K562 (cell line): ENCODE data around the gene R3HDM2. TPM values are rescaled to one million over a fixed set of nuclear protein-coding genes. Genes with fewer than 3 reads are reported as not detected.

Source experiments
- ATAC-seq: fragments of 200-7000 bp; cut with Tn5 transposase; 3 replicates; pipeline ENCODE4 v1.9.1; 2020; ENCODE audit warnings: moderate library complexity
- BruUV-seq: library from RNA; stranded (reverse); fragments of 400-500 nt; replicated peaks from 2 replicates; lab custom pipeline; 2021; lab: Mats Ljungman, UMichigan
- CTCF ChIA-PET: fragments of 300-600 bp; formaldehyde crosslinking; extraction: SDS; loops from one replicate; lab custom pipeline; 2021; ENCODE audit warnings: low intra/inter-chr PET ratio; lab: Yijun Ruan, JAX
- POLR2A ChIA-PET: fragments of 300-600, 350-650 bp; sonication (Branson Sonifier 250); formaldehyde crosslinking; extraction: SDS; loops from one replicate; lab custom pipeline; 2021; ENCODE audit warnings: antibody characterized with exemption, inconsistent platforms; lab: Yijun Ruan, JAX
- DNase-seq, 4 experiments: peaks; one replicate each; pipeline versions ENCODE4 v3.0.0 to v3.0.0-alpha.2; 2011 to 2018; ENCODE audit warnings: low spot score in 3 of 4, mixed read lengths in 3 of 4; ENCODE audit errors: extremely low read depth in 1 of 4
- FAIRE-seq: peaks from 2 replicates; lab custom pipeline; 2011; peaks lifted over from hg19 to GRCh38; lab: Jason Lieb, UNC
- H2AFZ ChIP-seq: 2 replicates; pipeline ENCODE4 v1.6.0; 2011; ENCODE audit warnings: low read depth, low read length, control low read depth, inconsistent platforms
- H3K27ac ChIP-seq: fragments of 200-600 bp; 3 replicates; pipeline ENCODE4 v1.8.0; 2011; ENCODE audit warnings: low read depth, mild to moderate bottlenecking, control low read depth, inconsistent platforms, low read length, moderate library complexity, mixed read lengths; ENCODE audit errors: extremely low read depth
- H3K27me3 ChIP-seq, 2 experiments: fragments of 300-600 bp in 1 of 2; 2 replicates in 1 of 2; 3 replicates in 1 of 2; pipeline versions ENCODE4 v1.6.0 to v1.8.0; 2011; ENCODE audit warnings: inconsistent platforms in 2 of 2, low read length in 2 of 2, mild to moderate bottlenecking in 1 of 2, mixed read lengths in 1 of 2, moderate library complexity in 1 of 2; ENCODE audit not compliant: control insufficient read depth in 2 of 2, insufficient read depth in 2 of 2
- H3K36me3 ChIP-seq: fragments of 300-600 bp; 3 replicates; pipeline ENCODE4 v1.8.0; 2011; ENCODE audit warnings: mild to moderate bottlenecking, low read length, inconsistent platforms; ENCODE audit not compliant: control insufficient read depth, insufficient read depth
- H3K4me1 ChIP-seq, 2 experiments: fragments of 200-600 bp in 1 of 2; replicated peaks in 1 of 2; 2 replicates in 1 of 2; 3 replicates in 1 of 2; pipeline versions ENCODE4 v1.5.1 to v1.8.0; 2011; ENCODE audit warnings: inconsistent platforms in 2 of 2, low read length in 2 of 2, mild to moderate bottlenecking in 1 of 2, mixed read lengths in 1 of 2, moderate library complexity in 1 of 2; ENCODE audit not compliant: control insufficient read depth in 2 of 2, insufficient read depth in 2 of 2
- H3K4me2 ChIP-seq: 2 replicates; pipeline ENCODE4 v1.6.1; 2011; ENCODE audit warnings: low read length, control low read depth, inconsistent platforms, mixed read lengths; ENCODE audit not compliant: insufficient read depth
- H3K4me3 ChIP-seq: fragments of 200-600 bp; sonication (generic), shearing (Covaris generic); 2 replicates; pipeline ENCODE4 v1.5.1; 2016; ENCODE audit warnings: control low read depth, inconsistent platforms
- H3K79me2 ChIP-seq: fragments of 200-600 bp; 3 replicates; pipeline ENCODE4 v1.8.0; 2011; ENCODE audit warnings: low read length, inconsistent platforms; ENCODE audit not compliant: control insufficient read depth, insufficient read depth
- H3K9ac ChIP-seq, 2 experiments: 2 replicates each; pipeline versions ENCODE4 v1.6.0 to v1.6.1; 2011; ENCODE audit warnings: low read depth in 2 of 2, low read length in 2 of 2, control low read depth in 1 of 2, inconsistent platforms in 1 of 2, mild to moderate bottlenecking in 1 of 2, mixed read lengths in 1 of 2; ENCODE audit not compliant: insufficient read depth in 1 of 2
- H3K9me1 ChIP-seq: one replicate; pipeline ENCODE4 v1.6.0; 2011; ENCODE audit warnings: inconsistent platforms, mild to moderate bottlenecking, low read length, moderate library complexity; ENCODE audit not compliant: control insufficient read depth, insufficient read depth
- H3K9me3 ChIP-seq: replicated peaks from 2 replicates; pipeline ENCODE4 v1.5.1; 2011; ENCODE audit warnings: low read depth, low read length, inconsistent platforms; ENCODE audit not compliant: control insufficient read depth, insufficient read depth
- H4K20me1 ChIP-seq: replicated peaks from 2 replicates; pipeline ENCODE4 v1.6.1; 2011; ENCODE audit warnings: low read length, inconsistent platforms, mixed read lengths; ENCODE audit not compliant: control insufficient read depth, insufficient read depth
- ARID1B ChIP-seq: fragments of 450-650 bp; IDR thresholded peaks from 2 replicates; pipeline ENCODE4 v1.6.1; 2016; ENCODE audit warnings: antibody characterized with exemption, mild to moderate bottlenecking, inconsistent platforms
- CBX2 ChIP-seq: fragments of 200-600 bp; sonication (generic); IDR thresholded peaks from one replicate; pipeline ENCODE4 v1.6.1; 2012; ENCODE audit warnings: mild to moderate bottlenecking, low read length, inconsistent platforms; ENCODE audit not compliant: insufficient read depth, poor library complexity, severe bottlenecking
- CC2D1A ChIP-seq: fragments of 450-650 bp; IDR thresholded peaks from 2 replicates; pipeline ENCODE4 v1.6.1; 2017; ENCODE audit warnings: mild to moderate bottlenecking
- CREBBP ChIP-seq: IDR thresholded peaks from one replicate; pipeline ENCODE4 v1.6.1; 2012; ENCODE audit warnings: low read depth, mild to moderate bottlenecking, control low read depth, inconsistent platforms, low read length
- CXXC5 ChIP-seq: fragments of 250-450 bp; sonication (Bioruptor Pico); IDR thresholded peaks from 2 replicates; pipeline ENCODE4 v1.8.0; 2022; ENCODE audit warnings: inconsistent platforms, mild to moderate bottlenecking, moderate library complexity
- ELF4 ChIP-seq: fragments of 450-650 bp; formaldehyde crosslinking; IDR thresholded peaks from 2 replicates; pipeline ENCODE4 v1.4.0; 2022; ENCODE audit warnings: missing genetic modification characterization
- EWSR1 ChIP-seq: fragments of 450-650 bp; IDR thresholded peaks from 2 replicates; pipeline ENCODE4 v1.6.1; 2018; ENCODE audit warnings: borderline replicate concordance, mild to moderate bottlenecking, low read depth, moderate library complexity; ENCODE audit not compliant: partially characterized antibody
- FOXM1 ChIP-seq, 2 experiments: fragments of 450-650 bp in 1 of 2; sonication (generic) in 1 of 2; formaldehyde crosslinking in 1 of 2; IDR thresholded peaks; 2 replicates each; pipeline versions ENCODE4 v1.6.1 to v1.9.0; 2017 to 2022; ENCODE audit warnings: low read depth in 2 of 2, mild to moderate bottlenecking in 2 of 2, missing genetic modification reagents in 1 of 2, moderate library complexity in 1 of 2
- IRF2 ChIP-seq: sonication (generic); formaldehyde crosslinking; IDR thresholded peaks from 2 replicates; pipeline ENCODE4 v1.8.1; 2022; ENCODE audit warnings: mild to moderate bottlenecking, missing genetic modification reagents
- L3MBTL2 ChIP-seq: fragments of 450-650 bp; IDR thresholded peaks from 2 replicates; pipeline ENCODE4 v1.6.1; 2016; ENCODE audit warnings: mild to moderate bottlenecking, moderate library complexity
- MAFF ChIP-seq: IDR thresholded peaks from 2 replicates; pipeline ENCODE4 v1.6.1; 2012; ENCODE audit warnings: low read length, improper control_type of control experiment
- MTA1 ChIP-seq: fragments of 450-650 bp; IDR thresholded peaks from 2 replicates; pipeline ENCODE4 v1.6.1; 2017; ENCODE audit warnings: borderline replicate concordance
- NFIX ChIP-seq: fragments of 250-450 bp; sonication (Bioruptor Pico); IDR thresholded peaks from 2 replicates; pipeline ENCODE4 v1.4.0; 2020; ENCODE audit warnings: low read depth, mild to moderate bottlenecking, moderate library complexity
- PHF8 ChIP-seq: fragments of 200-600 bp; sonication (generic); IDR thresholded peaks from 2 replicates; pipeline ENCODE4 v1.6.1; 2012; ENCODE audit warnings: mixed run types, mild to moderate bottlenecking, inconsistent platforms, low read length, moderate library complexity, borderline replicate concordance
- PREB ChIP-seq: sonication (generic); formaldehyde crosslinking; IDR thresholded peaks from 2 replicates; pipeline ENCODE4 v1.8.1; 2023; ENCODE audit warnings: mild to moderate bottlenecking, missing genetic modification reagents
- RBM14 ChIP-seq: fragments of 200-400 bp; formaldehyde crosslinking; IDR thresholded peaks from 2 replicates; pipeline ENCODE4 v1.6.1; 2018; ENCODE audit warnings: low read depth, mild to moderate bottlenecking, low read length, moderate library complexity, borderline replicate concordance; ENCODE audit not compliant: insufficient read depth
- TAF1 ChIP-seq: IDR thresholded peaks from 2 replicates; pipeline ENCODE4 v1.6.1; 2011; ENCODE audit warnings: mild to moderate bottlenecking, low read length, moderate library complexity; ENCODE audit not compliant: insufficient read depth, control insufficient read depth, severe bottlenecking; ENCODE audit errors: extremely low read depth
- ZNF354B ChIP-seq: fragments of 250-450 bp; sonication (Bioruptor Pico); IDR thresholded peaks from 2 replicates; pipeline ENCODE4 v1.4.0; 2020
- ZNF41 ChIP-seq: fragments of 250-450 bp; sonication (Bioruptor Pico); conservative IDR thresholded peaks from 2 replicates; pipeline ENCODE4 v1.4.0; 2020; ENCODE audit warnings: mild to moderate bottlenecking
- ZNF431 ChIP-seq: sonication (generic); formaldehyde crosslinking; IDR thresholded peaks from 2 replicates; pipeline ENCODE4 v1.8.0; 2022; ENCODE audit warnings: mild to moderate bottlenecking, missing genetic modification reagents
- ZNF449 ChIP-seq: fragments of 250-450 bp; sonication (Bioruptor Pico); IDR thresholded peaks from 2 replicates; pipeline ENCODE4 v1.8.0; 2022; ENCODE audit warnings: moderate library complexity, mild to moderate bottlenecking, inconsistent platforms
- WGBS: fragments of 100-300 bp; shearing (Covaris generic); methylation state at CpG from one replicate; pipeline ENCODE4 v1.1.6; 2016; ENCODE audit warnings: low coverage, mixed read lengths; ENCODE audit not compliant: insufficient coverage; ENCODE audit errors: missing lambda C conversion rate; 5-methylcytosine and 5-hydroxymethylcytosine counted together
- in situ Hi-C: fragments of 300-500 bp; cut with MboI; formaldehyde crosslinking; loops from 4 replicates; pipeline ENCODE4 v1.15.0; 2018; ENCODE audit warnings: inconsistent platforms, mixed read lengths
- intact Hi-C: fragments of 100-400 bp; cut with micrococcal nuclease; formaldehyde crosslinking; loops from 2 replicates; pipeline ENCODE4 v1.14.2; 2022
- polyA plus RNA-seq, 8 experiments: library from polyadenylated mRNA; depleted of rRNA in 4 of 8; stranded (reverse) in 5 of 8; unstranded in 3 of 8; fragments of >200 nt; fragmentation: Nextera tagmentation in 2 of 8; fragmentation: Illumina TruSeq in 1 of 8; extraction: Ambion mirVana in 2 of 8; extraction: Trizol in 1 of 8; gene quantifications; 2 replicates each; pipeline versions ENCODE4 v1.2.1 to v1.2.3, GENCODE V29; 2011 to 2014; ENCODE audit warnings: inconsistent platforms in 1 of 8, missing spikeins in 1 of 8
- total RNA-seq, 7 experiments: library from RNA; depleted of rRNA in 6 of 7; stranded (reverse); fragments of >200 nt in 6 of 7; fragmentation: Illumina TruSeq in 2 of 7; extraction: Trizol in 2 of 7; gene quantifications; 2 replicates each; pipeline versions ENCODE4 v1.2.1 to v1.2.3, GENCODE V29; 2011 to 2021; ENCODE audit warnings: low replicate concordance in 1 of 7

Gene R3HDM2
- total and polyA plus RNA-seq, 9 of the 15 experiments (the other 6 are each of a cell fraction or from before 2014, with no cell fraction given): 3.3 to 18.8 (median 9.0) TPM

GRCh38 chr12:57474430-57474829 is 43.6 kb upstream of the R3HDM2 start (continued):
- no peak for TF ChIP-seq TAF1
- TF ChIP-seq MTA1: no peak
- 0 out of 2 replicates have a peak, but pooled peaks have one; percentile 13 for TF ChIP-seq NFIX
- TF ChIP-seq ARID1B: peak; percentile 37; the same call in 1 of the 2 replicates
- TF ChIP-seq MAFF: no peak
- 0 out of 2 replicates have a peak, but pooled peaks have one; percentile 16 for TF ChIP-seq L3MBTL2

- no peak for FAIRE-seq
- Histone ChIP-seq H3K9me1 (no peaks in the 10 kb centered on the region), H3K9ac (no peak overlapping the region), H3K27me3 (peaks cover 6 to 26% of the 10 kb centered on the region in 2 experiments; a peak in 4 of 5 replicates), H3K4me3 (no peak overlapping the region), H3K4me1 (peaks cover 41 to 53% of the 10 kb centered on the region in 2 experiments), H2AFZ (no peak overlapping the region), H3K4me2 (no peak overlapping the region), H3K9me3 (no peaks in the 10 kb centered on the region), H3K79me2 (no peaks in the 10 kb centered on the region), H3K27ac (no peak overlapping the region), H4K20me1 (no peaks in the 10 kb centered on the region), H3K36me3 (no peaks in the 10 kb centered on the region)
- ChIA-PET POLR2A (interaction anchor here (0.6 to 1.9 kb wide), 7 partner anchors 8 to 40 kb away, joined by 3 to 7 read pairs (median 4); partner anchors contain the start of gene INHBE), CTCF (no interaction called here)
- no TSS peak for BruUV-seq
- no peak for ATAC-seq
- in situ Hi-C loops (no loop called here), intact Hi-C loops (no loop called here)
- 35% methylated on average over 5 of the region's 5 CpGs for WGBS
- no peak for DNase-seq
- TF ChIP-seq RBM14 (no peak), CXXC5 (CRISPR knock-in tag) (no peak), CREBBP (no peak), ZNF431 (CRISPR knock-in tag) (no peak), ZNF41 (CRISPR knock-in tag) (no peak), PREB (CRISPR knock-in tag) (no peak), ELF4 (no peak), CC2D1A (no peak), FOXM1 (IDR thresholded peaks at IDR 0.05; ENCODE audit: low read depth) (no peak), FOXM1 (CRISPR knock-in tag; IDR thresholded peaks at IDR 0.05; ENCODE audit: low read depth) (no peak), EWSR1 (no peak), ZNF354B (CRISPR knock-in tag) (no peak), CBX2 (no peak), IRF2 (CRISPR knock-in tag) (no peak), PHF8 (no peak), ZNF449 (CRISPR knock-in tag) (no peak)
These were observed 43.0 kb upstream of the R3HDM2 start for GRCh38 chr12:57473886-57474285.
